ENCODE results near the gene AKAP1.

DNA sequence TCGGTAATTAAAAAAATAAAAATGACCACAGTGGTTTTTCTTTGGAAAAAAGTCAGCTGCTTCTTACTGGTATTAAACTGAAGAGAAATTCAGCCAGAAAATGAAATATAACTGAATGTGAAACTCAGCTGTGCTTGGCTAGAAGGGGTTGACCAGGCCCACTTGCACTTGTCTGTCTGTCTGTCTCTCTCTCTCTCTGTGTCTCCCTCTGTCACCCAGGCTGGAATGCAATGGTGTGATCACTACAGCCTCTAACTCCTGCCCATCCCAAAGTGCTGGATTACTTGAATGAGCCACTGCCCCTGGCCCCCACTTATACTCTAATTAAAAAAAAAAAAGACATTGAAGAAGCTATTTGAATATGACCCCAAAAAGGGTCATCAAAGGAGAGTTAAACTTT lies 17.3 kb upstream of the AKAP1 start:
- TF ChIP-seq, protein P1, sequence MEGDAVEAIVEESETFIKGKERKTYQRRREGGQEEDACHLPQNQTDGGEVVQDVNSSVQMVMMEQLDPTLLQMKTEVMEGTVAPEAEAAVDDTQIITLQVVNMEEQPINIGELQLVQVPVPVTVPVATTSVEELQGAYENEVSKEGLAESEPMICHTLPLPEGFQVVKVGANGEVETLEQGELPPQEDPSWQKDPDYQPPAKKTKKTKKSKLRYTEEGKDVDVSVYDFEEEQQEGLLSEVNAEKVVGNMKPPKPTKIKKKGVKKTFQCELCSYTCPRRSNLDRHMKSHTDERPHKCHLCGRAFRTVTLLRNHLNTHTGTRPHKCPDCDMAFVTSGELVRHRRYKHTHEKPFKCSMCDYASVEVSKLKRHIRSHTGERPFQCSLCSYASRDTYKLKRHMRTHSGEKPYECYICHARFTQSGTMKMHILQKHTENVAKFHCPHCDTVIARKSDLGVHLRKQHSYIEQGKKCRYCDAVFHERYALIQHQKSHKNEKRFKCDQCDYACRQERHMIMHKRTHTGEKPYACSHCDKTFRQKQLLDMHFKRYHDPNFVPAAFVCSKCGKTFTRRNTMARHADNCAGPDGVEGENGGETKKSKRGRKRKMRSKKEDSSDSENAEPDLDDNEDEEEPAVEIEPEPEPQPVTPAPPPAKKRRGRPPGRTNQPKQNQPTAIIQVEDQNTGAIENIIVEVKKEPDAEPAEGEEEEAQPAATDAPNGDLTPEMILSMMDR (IDR thresholded peaks at IDR 0.05): no peak
- TF ChIP-seq POLR2A (IDR thresholded peaks at IDR 0.05): no peak
- TF ChIP-seq EP300 (IDR thresholded peaks at IDR 0.05): no peak
- TF ChIP-seq POLR2AphosphoS5 (IDR thresholded peaks at IDR 0.05): no peak

Data from gastroesophageal sphincter (tissue), 3 donors.